GM19023 (cell line): ENCODE measurements around the gene RESP18.

Experiments
- ATAC-seq: cut with Tn5 transposase; IDR thresholded peaks from one replicate; pipeline ENCODE4 v1.9.1; 2021; ENCODE audit warnings: mild to moderate bottlenecking, moderate library complexity; ENCODE audit not compliant: unreplicated experiment

The RESP18 gene

GRCh38 chr2:219278655-219279150 is 53.8 kb downstream of the RESP18 start:
- ATAC-seq: no peak

- ATAC-seq: no peak
These were observed 54.6 kb downstream of the RESP18 start for GRCh38 chr2:219277703-219278654.
